ENCODE measurements around the gene ZIM2. TPM values are rescaled to one million over a fixed set of nuclear protein-coding genes. Genes with fewer than 3 reads are reported as not detected.

Gene ZIM2
- total and polyA plus RNA-seq, 10 donors, result 0.73 TPM; not detected in 9

GRCh38 chr19:56877069-56877715 lies 36.7 kb upstream of the ZIM2 start:
- Histone ChIP-seq H3K27ac (no peak overlapping the region), H3K4me3 (no peak overlapping the region), H3K27me3 (replicated peaks in 1 of 7) (no peaks in the 10 kb centered on the region), H3K9me3 (peaks cover 0 to 94% (median 77%) of the 10 kb centered on the region in 8 donors), H3K4me1 (no peaks in the 10 kb centered on the region), H3K36me3 (no peaks in the 10 kb centered on the region)
- intact Hi-C loops (cut with DNase I; ENCODE audit: low total_unique reads), result no loop called here
- 76 to 89% (median 84%) methylated on average over 19 of the region's 19 CpGs for WGBS, 5 donors
- TF ChIP-seq CTCF (IDR thresholded peaks at IDR 0.05 in 8 of 11, conservative IDR thresholded peaks at IDR 0.05 in 3 of 11) (no peak), POLR2A (IDR thresholded peaks at IDR 0.05) (no peak), POLR2AphosphoS5 (IDR thresholded peaks at IDR 0.05) (no peak)
- no peak for DNase-seq

GRCh38 chr19:56875717-56876116 lies 35.2 kb upstream of the ZIM2 start:
- intact Hi-C loops (cut with DNase I; ENCODE audit: low total_unique reads), result no loop called here
- Histone ChIP-seq H3K36me3 (no peaks in the 10 kb centered on the region), H3K4me3 (no peak overlapping the region), H3K27me3 (replicated peaks in 1 of 7) (no peaks in the 10 kb centered on the region), H3K4me1 (no peaks in the 10 kb centered on the region), H3K9me3 (peaks cover 0 to 95% (median 71%) of the 10 kb centered on the region in 8 donors), H3K27ac (no peak overlapping the region)
- no peak for DNase-seq
- no peak for TF ChIP-seq POLR2AphosphoS5 (IDR thresholded peaks at IDR 0.05)
- no peak for TF ChIP-seq POLR2A (IDR thresholded peaks at IDR 0.05)
- TF ChIP-seq CTCF (IDR thresholded peaks at IDR 0.05 in 8 of 11, conservative IDR thresholded peaks at IDR 0.05 in 3 of 11), result no peak
- WGBS, 5 donors, result 59 to 80% (median 70%) methylated on average over 3 of the region's 3 CpGs

DNA sequence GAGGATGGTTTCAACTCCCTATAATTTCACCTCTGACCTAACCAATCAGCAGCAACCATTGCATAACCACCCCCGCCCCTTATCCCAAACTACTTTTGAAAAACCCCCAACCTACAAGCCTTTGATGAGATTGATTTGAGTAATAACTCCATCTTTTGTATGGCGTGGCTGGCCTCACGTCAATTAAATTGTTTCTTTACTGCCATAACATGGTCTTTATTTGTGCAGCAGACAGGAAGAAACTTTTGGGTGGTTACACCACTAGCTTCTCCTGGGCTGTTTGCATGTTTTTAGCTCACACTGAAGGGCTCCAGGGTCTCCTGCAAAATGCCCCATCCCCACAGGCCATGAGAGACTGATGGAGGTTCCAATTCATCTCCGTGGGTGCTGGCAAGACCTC lies 34.0 kb upstream of the ZIM2 start:
- 84 to 88% (median 85%) methylated on average over 4 of the region's 4 CpGs for WGBS, 5 donors
- intact Hi-C loops (cut with DNase I; ENCODE audit: low total_unique reads), result no loop called here
- H3K36me3 ChIP-seq, result no peaks in the 10 kb centered on the region
- peaks cover 0 to 95% (median 66%) of the 10 kb centered on the region in 8 donors for H3K9me3 ChIP-seq
- no peak overlapping the region for H3K27ac ChIP-seq
- no peaks in the 10 kb centered on the region for H3K27me3 ChIP-seq (replicated peaks in 1 of 7)
- H3K4me3 ChIP-seq, result no peak overlapping the region
- H3K4me1 ChIP-seq, result no peaks in the 10 kb centered on the region
- TF ChIP-seq CTCF (IDR thresholded peaks at IDR 0.05 in 8 of 11, conservative IDR thresholded peaks at IDR 0.05 in 3 of 11) (no peak), POLR2A (IDR thresholded peaks at IDR 0.05) (no peak), POLR2AphosphoS5 (IDR thresholded peaks at IDR 0.05) (no peak)
- DNase-seq, result no peak

GRCh38 chr19:56873493-56873892 lies 33.0 kb upstream of the ZIM2 start:
- intact Hi-C loops (cut with DNase I; ENCODE audit: low total_unique reads), result no loop called here
- WGBS, 5 donors, result 70 to 93% (median 88%) methylated on average over 5 of the region's 5 CpGs

More at GRCh38 chr19:56873493-56873892, 33.0 kb upstream of the ZIM2 start:
- no peak for TF ChIP-seq POLR2A (IDR thresholded peaks at IDR 0.05)
- no peak for TF ChIP-seq POLR2AphosphoS5 (IDR thresholded peaks at IDR 0.05)
- TF ChIP-seq CTCF (IDR thresholded peaks at IDR 0.05 in 8 of 11, conservative IDR thresholded peaks at IDR 0.05 in 3 of 11), result no peak
- Histone ChIP-seq H3K36me3 (no peaks in the 10 kb centered on the region), H3K27me3 (replicated peaks in 1 of 7) (no peaks in the 10 kb centered on the region), H3K4me1 (no peaks in the 10 kb centered on the region), H3K9me3 (peaks cover 0 to 95% (median 58%) of the 10 kb centered on the region in 8 donors), H3K27ac (no peak overlapping the region), H3K4me3 (no peak overlapping the region)
- no peak for DNase-seq
